SK-N-SH treated with all-trans-retinoic acid at 6 μM for 48 hours (cell line): ENCODE results near the gene SDK1.

Source experiments
- ATAC-seq: fragments of 200-7000 bp; cut with Tn5 transposase; 3 replicates; pipeline ENCODE4 v1.9.1; 2020; ENCODE audit warnings: mild to moderate bottlenecking, moderate library complexity
- ARNTL ChIP-seq: fragments of 450-650 bp; formaldehyde crosslinking; IDR thresholded peaks from 2 replicates; pipeline ENCODE4 v1.5.0; 2020; ENCODE audit warnings: low read depth, mild to moderate bottlenecking, moderate library complexity, borderline replicate concordance
- BACH2 ChIP-seq: fragments of 250-450 bp; sonication (Bioruptor Pico); IDR thresholded peaks from 2 replicates; pipeline ENCODE4 v1.9.0; 2021; ENCODE audit warnings: mild to moderate bottlenecking, borderline replicate concordance
- CSDC2 ChIP-seq: fragments of 250-450 bp; sonication (Bioruptor Pico); IDR thresholded peaks from 2 replicates; pipeline ENCODE4 v1.5.0; 2020; ENCODE audit warnings: mild to moderate bottlenecking, moderate library complexity
- GLIS3 ChIP-seq: fragments of 250-450 bp; sonication (Bioruptor Pico); IDR thresholded peaks from 2 replicates; pipeline ENCODE4 v1.5.0; 2020; ENCODE audit warnings: mild to moderate bottlenecking, moderate library complexity
- ISL1 ChIP-seq: fragments of 250-450 bp; sonication (Bioruptor Pico); IDR thresholded peaks from 2 replicates; pipeline ENCODE4 v2.1.2; 2022; ENCODE audit warnings: mild to moderate bottlenecking, moderate library complexity
- OSR1 ChIP-seq: fragments of 250-450 bp; sonication (Bioruptor Pico); IDR thresholded peaks from 2 replicates; pipeline ENCODE4 v1.8.0; 2022; ENCODE audit warnings: moderate library complexity, mild to moderate bottlenecking, inconsistent platforms
- PPARA ChIP-seq: fragments of 250-450 bp; sonication (Bioruptor Pico); IDR thresholded peaks from 2 replicates; pipeline ENCODE4 v1.5.0; 2020; ENCODE audit warnings: mild to moderate bottlenecking, borderline replicate concordance
- RARB ChIP-seq: fragments of 250-450 bp; sonication (Bioruptor Pico); IDR thresholded peaks from 2 replicates; pipeline ENCODE4 v1.8.0; 2021; ENCODE audit warnings: mild to moderate bottlenecking, moderate library complexity
- SNAI2 ChIP-seq: fragments of 250-450 bp; sonication (Bioruptor Pico); IDR thresholded peaks from 2 replicates; pipeline ENCODE4 v1.5.0; 2020; ENCODE audit warnings: mild to moderate bottlenecking, moderate library complexity
- TCF4 ChIP-seq: fragments of 250-450 bp; sonication (Bioruptor Pico); IDR thresholded peaks from 2 replicates; pipeline ENCODE4 v1.8.0; 2021; ENCODE audit warnings: mild to moderate bottlenecking, moderate library complexity, borderline replicate concordance
- TOX ChIP-seq: fragments of 250-450 bp; sonication (Bioruptor Pico); IDR thresholded peaks from 2 replicates; pipeline ENCODE4 v1.8.0; 2021; ENCODE audit warnings: mild to moderate bottlenecking, moderate library complexity, borderline replicate concordance
- ZC3H10 ChIP-seq: fragments of 250-450 bp; sonication (Bioruptor Pico); IDR thresholded peaks from 2 replicates; pipeline ENCODE4 v1.5.1; 2021; ENCODE audit warnings: mild to moderate bottlenecking, moderate library complexity
- ZFP3 ChIP-seq: fragments of 250-450 bp; sonication (Bioruptor Pico); IDR thresholded peaks from 2 replicates; pipeline ENCODE4 v1.5.0; 2020; ENCODE audit warnings: mild to moderate bottlenecking, moderate library complexity
- ZFP30 ChIP-seq: fragments of 450-650 bp; formaldehyde crosslinking; IDR thresholded peaks from 2 replicates; pipeline ENCODE4 v1.5.0; 2022; ENCODE audit warnings: mild to moderate bottlenecking, moderate library complexity
- ZNF565 ChIP-seq: fragments of 450-650 bp; formaldehyde crosslinking; conservative IDR thresholded peaks from 2 replicates; pipeline ENCODE4 v1.5.0; 2020; ENCODE audit warnings: low read depth, mild to moderate bottlenecking, moderate library complexity
- ZNF70 ChIP-seq: fragments of 450-650 bp; formaldehyde crosslinking; IDR thresholded peaks from 2 replicates; pipeline ENCODE4 v1.5.0; 2020; ENCODE audit warnings: mild to moderate bottlenecking, moderate library complexity
- ZNF8 ChIP-seq: fragments of 450-650 bp; formaldehyde crosslinking; IDR thresholded peaks from 2 replicates; pipeline ENCODE4 v1.5.0; 2020; ENCODE audit warnings: mild to moderate bottlenecking, moderate library complexity
- TF ChIP-seq, protein P1 (sequence below): fragments of 250-450 bp; sonication (Bioruptor Pico); IDR thresholded peaks from 2 replicates; pipeline ENCODE4 v1.5.1; 2021; ENCODE audit warnings: mild to moderate bottlenecking, moderate library complexity
- TF ChIP-seq, protein P2 (sequence below): fragments of 250-450 bp; sonication (Bioruptor Pico); IDR thresholded peaks from 2 replicates; pipeline ENCODE4 v1.8.0; 2021; ENCODE audit warnings: low read depth, mild to moderate bottlenecking, moderate library complexity, borderline replicate concordance
- TF ChIP-seq, protein P3 (sequence below): fragments of 250-450 bp; sonication (Bioruptor Pico); IDR thresholded peaks from 2 replicates; pipeline ENCODE4 v1.8.0; 2020; ENCODE audit warnings: mild to moderate bottlenecking, moderate library complexity, borderline replicate concordance
- TF ChIP-seq, protein P4 (sequence below): fragments of 250-450 bp; sonication (Bioruptor Pico); IDR thresholded peaks from 2 replicates; pipeline ENCODE4 v1.5.0; 2020; ENCODE audit warnings: mild to moderate bottlenecking, moderate library complexity
- TF ChIP-seq, protein P5 (sequence below): fragments of 250-450 bp; sonication (Bioruptor Pico); IDR thresholded peaks from 2 replicates; pipeline ENCODE4 v1.5.1; 2020; ENCODE audit warnings: low read depth, mild to moderate bottlenecking, moderate library complexity

The SDK1 gene

DNA sequence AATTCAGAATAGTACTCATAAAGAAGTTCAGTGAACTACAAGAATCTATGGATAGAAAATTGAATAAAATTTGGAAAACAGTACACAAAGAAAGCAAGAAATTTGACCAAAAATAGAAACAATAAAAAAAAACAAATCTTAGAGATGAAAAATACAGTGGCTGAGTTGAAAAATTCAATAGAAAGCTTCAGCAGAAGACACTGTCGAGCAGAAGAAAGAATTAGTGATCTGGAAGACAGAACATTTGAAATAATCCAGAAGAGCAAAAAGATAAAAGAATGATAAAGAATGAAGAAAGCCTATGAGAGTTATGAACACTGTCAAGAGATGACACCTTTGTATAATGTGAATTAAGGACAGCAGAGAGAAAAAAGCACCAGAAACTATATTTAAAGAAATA lies 480.6 kb downstream of the SDK1 start:
- ATAC-seq = no peak
- TF ChIP-seq, protein P1, sequence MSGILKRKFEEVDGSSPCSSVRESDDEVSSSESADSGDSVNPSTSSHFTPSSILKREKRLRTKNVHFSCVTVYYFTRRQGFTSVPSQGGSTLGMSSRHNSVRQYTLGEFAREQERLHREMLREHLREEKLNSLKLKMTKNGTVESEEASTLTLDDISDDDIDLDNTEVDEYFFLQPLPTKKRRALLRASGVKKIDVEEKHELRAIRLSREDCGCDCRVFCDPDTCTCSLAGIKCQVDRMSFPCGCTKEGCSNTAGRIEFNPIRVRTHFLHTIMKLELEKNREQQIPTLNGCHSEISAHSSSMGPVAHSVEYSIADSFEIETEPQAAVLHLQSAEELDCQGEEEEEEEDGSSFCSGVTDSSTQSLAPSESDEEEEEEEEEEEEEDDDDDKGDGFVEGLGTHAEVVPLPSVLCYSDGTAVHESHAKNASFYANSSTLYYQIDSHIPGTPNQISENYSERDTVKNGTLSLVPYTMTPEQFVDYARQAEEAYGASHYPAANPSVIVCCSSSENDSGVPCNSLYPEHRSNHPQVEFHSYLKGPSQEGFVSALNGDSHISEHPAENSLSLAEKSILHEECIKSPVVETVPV (CRISPR knock-in tag) = no peak
- peak; percentile 84 for TF ChIP-seq ZFP30 (CRISPR knock-in tag)

DNA sequence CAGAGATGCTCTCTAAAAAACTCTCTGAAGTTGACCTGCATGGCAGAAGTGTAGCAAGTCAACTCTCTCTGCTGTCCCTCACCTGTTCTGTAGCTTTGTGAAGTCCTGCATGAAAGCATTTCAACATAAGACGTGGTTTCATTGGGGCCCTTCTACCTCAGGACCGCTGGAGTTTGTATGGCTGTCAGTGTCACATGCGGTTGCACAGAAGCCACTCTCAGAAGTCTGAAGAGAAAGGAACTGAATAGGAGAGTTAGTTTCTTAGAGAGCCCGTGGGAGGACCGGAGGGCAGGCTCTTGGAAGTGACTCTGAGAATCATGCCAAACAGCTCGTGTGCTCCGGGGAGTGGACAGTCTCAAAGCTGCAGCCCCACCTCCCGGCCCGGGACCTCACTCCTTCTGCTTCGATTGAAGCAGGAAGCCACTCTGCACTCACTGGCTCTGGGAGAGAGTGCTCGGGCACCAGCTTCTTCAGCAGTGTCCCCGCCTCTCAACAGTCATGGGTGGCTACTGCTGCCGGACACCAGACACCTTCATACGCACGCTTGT lies 486.7 kb downstream of the SDK1 start:
- ATAC-seq = no peak
- TF ChIP-seq OSR1 (CRISPR knock-in tag) (no peak), TCF4 (CRISPR knock-in tag) (no peak), ZFP30 (CRISPR knock-in tag) (no peak), RARB (CRISPR knock-in tag) (no peak), CSDC2 (CRISPR knock-in tag) (no peak), GLIS3 (CRISPR knock-in tag) (no peak), ISL1 (CRISPR knock-in tag) (no peak), PPARA (CRISPR knock-in tag) (no peak), TOX (CRISPR knock-in tag) (no peak), ZNF70 (CRISPR knock-in tag) (no peak), ZC3H10 (CRISPR knock-in tag) (no peak), ZNF8 (CRISPR knock-in tag) (no peak), BACH2 (CRISPR knock-in tag) (no peak), ARNTL (CRISPR knock-in tag) (no peak), SNAI2 (CRISPR knock-in tag) (no peak)
- TF ChIP-seq, protein P2, sequence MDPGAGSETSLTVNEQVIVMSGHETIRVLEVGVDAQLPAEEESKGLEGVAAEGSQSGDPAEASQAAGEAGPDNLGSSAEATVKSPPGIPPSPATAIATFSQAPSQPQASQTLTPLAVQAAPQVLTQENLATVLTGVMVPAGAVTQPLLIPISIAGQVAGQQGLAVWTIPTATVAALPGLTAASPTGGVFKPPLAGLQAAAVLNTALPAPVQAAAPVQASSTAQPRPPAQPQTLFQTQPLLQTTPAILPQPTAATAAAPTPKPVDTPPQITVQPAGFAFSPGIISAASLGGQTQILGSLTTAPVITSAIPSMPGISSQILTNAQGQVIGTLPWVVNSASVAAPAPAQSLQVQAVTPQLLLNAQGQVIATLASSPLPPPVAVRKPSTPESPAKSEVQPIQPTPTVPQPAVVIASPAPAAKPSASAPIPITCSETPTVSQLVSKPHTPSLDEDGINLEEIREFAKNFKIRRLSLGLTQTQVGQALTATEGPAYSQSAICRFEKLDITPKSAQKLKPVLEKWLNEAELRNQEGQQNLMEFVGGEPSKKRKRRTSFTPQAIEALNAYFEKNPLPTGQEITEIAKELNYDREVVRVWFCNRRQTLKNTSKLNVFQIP = no peak
- TF ChIP-seq, protein P3, sequence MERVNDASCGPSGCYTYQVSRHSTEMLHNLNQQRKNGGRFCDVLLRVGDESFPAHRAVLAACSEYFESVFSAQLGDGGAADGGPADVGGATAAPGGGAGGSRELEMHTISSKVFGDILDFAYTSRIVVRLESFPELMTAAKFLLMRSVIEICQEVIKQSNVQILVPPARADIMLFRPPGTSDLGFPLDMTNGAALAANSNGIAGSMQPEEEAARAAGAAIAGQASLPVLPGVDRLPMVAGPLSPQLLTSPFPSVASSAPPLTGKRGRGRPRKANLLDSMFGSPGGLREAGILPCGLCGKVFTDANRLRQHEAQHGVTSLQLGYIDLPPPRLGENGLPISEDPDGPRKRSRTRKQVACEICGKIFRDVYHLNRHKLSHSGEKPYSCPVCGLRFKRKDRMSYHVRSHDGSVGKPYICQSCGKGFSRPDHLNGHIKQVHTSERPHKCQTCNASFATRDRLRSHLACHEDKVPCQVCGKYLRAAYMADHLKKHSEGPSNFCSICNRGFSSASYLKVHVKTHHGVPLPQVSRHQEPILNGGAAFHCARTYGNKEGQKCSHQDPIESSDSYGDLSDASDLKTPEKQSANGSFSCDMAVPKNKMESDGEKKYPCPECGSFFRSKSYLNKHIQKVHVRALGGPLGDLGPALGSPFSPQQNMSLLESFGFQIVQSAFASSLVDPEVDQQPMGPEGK = no peak
- TF ChIP-seq, protein P4, sequence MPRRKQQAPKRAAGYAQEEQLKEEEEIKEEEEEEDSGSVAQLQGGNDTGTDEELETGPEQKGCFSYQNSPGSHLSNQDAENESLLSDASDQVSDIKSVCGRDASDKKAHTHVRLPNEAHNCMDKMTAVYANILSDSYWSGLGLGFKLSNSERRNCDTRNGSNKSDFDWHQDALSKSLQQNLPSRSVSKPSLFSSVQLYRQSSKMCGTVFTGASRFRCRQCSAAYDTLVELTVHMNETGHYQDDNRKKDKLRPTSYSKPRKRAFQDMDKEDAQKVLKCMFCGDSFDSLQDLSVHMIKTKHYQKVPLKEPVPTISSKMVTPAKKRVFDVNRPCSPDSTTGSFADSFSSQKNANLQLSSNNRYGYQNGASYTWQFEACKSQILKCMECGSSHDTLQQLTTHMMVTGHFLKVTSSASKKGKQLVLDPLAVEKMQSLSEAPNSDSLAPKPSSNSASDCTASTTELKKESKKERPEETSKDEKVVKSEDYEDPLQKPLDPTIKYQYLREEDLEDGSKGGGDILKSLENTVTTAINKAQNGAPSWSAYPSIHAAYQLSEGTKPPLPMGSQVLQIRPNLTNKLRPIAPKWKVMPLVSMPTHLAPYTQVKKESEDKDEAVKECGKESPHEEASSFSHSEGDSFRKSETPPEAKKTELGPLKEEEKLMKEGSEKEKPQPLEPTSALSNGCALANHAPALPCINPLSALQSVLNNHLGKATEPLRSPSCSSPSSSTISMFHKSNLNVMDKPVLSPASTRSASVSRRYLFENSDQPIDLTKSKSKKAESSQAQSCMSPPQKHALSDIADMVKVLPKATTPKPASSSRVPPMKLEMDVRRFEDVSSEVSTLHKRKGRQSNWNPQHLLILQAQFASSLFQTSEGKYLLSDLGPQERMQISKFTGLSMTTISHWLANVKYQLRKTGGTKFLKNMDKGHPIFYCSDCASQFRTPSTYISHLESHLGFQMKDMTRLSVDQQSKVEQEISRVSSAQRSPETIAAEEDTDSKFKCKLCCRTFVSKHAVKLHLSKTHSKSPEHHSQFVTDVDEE (CRISPR knock-in tag) = no peak

DNA sequence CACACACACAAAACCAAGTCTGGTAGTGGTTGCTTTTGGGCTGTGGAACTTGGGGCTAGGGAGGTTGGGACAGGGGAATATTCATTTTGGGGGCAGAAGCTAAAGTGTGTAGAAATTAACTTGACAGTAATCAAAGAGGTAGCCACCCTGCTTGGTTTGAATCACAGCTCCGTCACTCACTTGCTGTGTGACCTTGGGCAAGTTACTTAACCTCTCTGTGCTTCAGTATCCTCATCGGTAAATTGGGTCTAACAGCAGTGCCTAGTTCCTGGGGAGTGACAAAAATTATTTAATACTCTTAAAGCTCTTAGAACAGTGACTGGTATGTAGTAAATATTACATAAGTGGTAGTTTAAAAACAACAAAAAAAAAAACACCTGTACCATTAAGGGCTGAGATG lies 489.8 kb downstream of the SDK1 start:
- ATAC-seq = no peak
- TF ChIP-seq GLIS3 (CRISPR knock-in tag) (no peak), CSDC2 (CRISPR knock-in tag) (no peak), PPARA (CRISPR knock-in tag) (no peak), OSR1 (CRISPR knock-in tag) (no peak), ZFP3 (CRISPR knock-in tag) (no peak), TCF4 (CRISPR knock-in tag) (no peak), ZNF565 (CRISPR knock-in tag) (no peak)
- TF ChIP-seq, protein P1 (CRISPR knock-in tag) = no peak
- TF ChIP-seq, protein P5, sequence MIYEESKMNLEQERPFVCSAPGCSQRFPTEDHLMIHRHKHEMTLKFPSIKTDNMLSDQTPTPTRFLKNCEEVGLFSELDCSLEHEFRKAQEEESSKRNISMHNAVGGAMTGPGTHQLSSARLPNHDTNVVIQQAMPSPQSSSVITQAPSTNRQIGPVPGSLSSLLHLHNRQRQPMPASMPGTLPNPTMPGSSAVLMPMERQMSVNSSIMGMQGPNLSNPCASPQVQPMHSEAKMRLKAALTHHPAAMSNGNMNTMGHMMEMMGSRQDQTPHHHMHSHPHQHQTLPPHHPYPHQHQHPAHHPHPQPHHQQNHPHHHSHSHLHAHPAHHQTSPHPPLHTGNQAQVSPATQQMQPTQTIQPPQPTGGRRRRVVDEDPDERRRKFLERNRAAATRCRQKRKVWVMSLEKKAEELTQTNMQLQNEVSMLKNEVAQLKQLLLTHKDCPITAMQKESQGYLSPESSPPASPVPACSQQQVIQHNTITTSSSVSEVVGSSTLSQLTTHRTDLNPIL (CRISPR knock-in tag) = no peak
- TF ChIP-seq, protein P4 (CRISPR knock-in tag) = no peak
- TF ChIP-seq, protein P3 = no peak
